ENCODE data around the gene PTPRD.

The PTPRD gene

GRCh38 chr9:8268216-8268878 lies 2344.5 kb downstream of the PTPRD start:
- no peak for DNase-seq

- no peak for DNase-seq
These were observed 2345.2 kb downstream of the PTPRD start for GRCh38 chr9:8267636-8268035.

GRCh38 chr9:8266861-8267260 lies 2345.9 kb downstream of the PTPRD start:
- no peak for DNase-seq

- DNase-seq, result no peak
These were observed 2347.5 kb downstream of the PTPRD start for GRCh38 chr9:8265281-8265680.
